K562 (cell line): ENCODE data around the gene MDP1. TPM values are rescaled to one million over a fixed set of nuclear protein-coding genes. Genes with fewer than 3 reads are reported as not detected.

Source experiments
- ATAC-seq: fragments of 200-7000 bp; cut with Tn5 transposase; 3 replicates; pipeline ENCODE4 v1.9.1; 2020; ENCODE audit warnings: moderate library complexity
- BruUV-seq: library from RNA; stranded (reverse); fragments of 400-500 nt; replicated peaks from 2 replicates; lab custom pipeline; 2021; lab: Mats Ljungman, UMichigan
- CTCF ChIA-PET: fragments of 300-600 bp; formaldehyde crosslinking; extraction: SDS; loops from one replicate; lab custom pipeline; 2021; ENCODE audit warnings: low intra/inter-chr PET ratio; lab: Yijun Ruan, JAX
- POLR2A ChIA-PET: fragments of 300-600, 350-650 bp; sonication (Branson Sonifier 250); formaldehyde crosslinking; extraction: SDS; loops from one replicate; lab custom pipeline; 2021; ENCODE audit warnings: antibody characterized with exemption, inconsistent platforms; lab: Yijun Ruan, JAX
- DNase-seq, 4 experiments: peaks; one replicate each; pipeline versions ENCODE4 v3.0.0 to v3.0.0-alpha.2; 2011 to 2018; ENCODE audit warnings: low spot score in 3 of 4, mixed read lengths in 3 of 4; ENCODE audit errors: extremely low read depth in 1 of 4
- FAIRE-seq: peaks from 2 replicates; lab custom pipeline; 2011; peaks lifted over from hg19 to GRCh38; lab: Jason Lieb, UNC
- H2AFZ ChIP-seq: 2 replicates; pipeline ENCODE4 v1.6.0; 2011; ENCODE audit warnings: low read depth, low read length, control low read depth, inconsistent platforms
- H3K27ac ChIP-seq: fragments of 200-600 bp; 3 replicates; pipeline ENCODE4 v1.8.0; 2011; ENCODE audit warnings: low read depth, mild to moderate bottlenecking, control low read depth, inconsistent platforms, low read length, moderate library complexity, mixed read lengths; ENCODE audit errors: extremely low read depth
- H3K27me3 ChIP-seq, 2 experiments: fragments of 300-600 bp in 1 of 2; 2 replicates in 1 of 2; 3 replicates in 1 of 2; pipeline versions ENCODE4 v1.6.0 to v1.8.0; 2011; ENCODE audit warnings: inconsistent platforms in 2 of 2, low read length in 2 of 2, mild to moderate bottlenecking in 1 of 2, mixed read lengths in 1 of 2, moderate library complexity in 1 of 2; ENCODE audit not compliant: control insufficient read depth in 2 of 2, insufficient read depth in 2 of 2
- H3K36me3 ChIP-seq: fragments of 300-600 bp; 3 replicates; pipeline ENCODE4 v1.8.0; 2011; ENCODE audit warnings: mild to moderate bottlenecking, low read length, inconsistent platforms; ENCODE audit not compliant: control insufficient read depth, insufficient read depth
- H3K4me1 ChIP-seq, 2 experiments: fragments of 200-600 bp in 1 of 2; replicated peaks in 1 of 2; 2 replicates in 1 of 2; 3 replicates in 1 of 2; pipeline versions ENCODE4 v1.5.1 to v1.8.0; 2011; ENCODE audit warnings: inconsistent platforms in 2 of 2, low read length in 2 of 2, mild to moderate bottlenecking in 1 of 2, mixed read lengths in 1 of 2, moderate library complexity in 1 of 2; ENCODE audit not compliant: control insufficient read depth in 2 of 2, insufficient read depth in 2 of 2
- H3K4me2 ChIP-seq: 2 replicates; pipeline ENCODE4 v1.6.1; 2011; ENCODE audit warnings: low read length, control low read depth, inconsistent platforms, mixed read lengths; ENCODE audit not compliant: insufficient read depth
- H3K4me3 ChIP-seq: fragments of 200-600 bp; sonication (generic), shearing (Covaris generic); 2 replicates; pipeline ENCODE4 v1.5.1; 2016; ENCODE audit warnings: control low read depth, inconsistent platforms
- H3K79me2 ChIP-seq: fragments of 200-600 bp; 3 replicates; pipeline ENCODE4 v1.8.0; 2011; ENCODE audit warnings: low read length, inconsistent platforms; ENCODE audit not compliant: control insufficient read depth, insufficient read depth
- H3K9ac ChIP-seq, 2 experiments: 2 replicates each; pipeline versions ENCODE4 v1.6.0 to v1.6.1; 2011; ENCODE audit warnings: low read depth in 2 of 2, low read length in 2 of 2, control low read depth in 1 of 2, inconsistent platforms in 1 of 2, mild to moderate bottlenecking in 1 of 2, mixed read lengths in 1 of 2; ENCODE audit not compliant: insufficient read depth in 1 of 2
- H3K9me1 ChIP-seq: one replicate; pipeline ENCODE4 v1.6.0; 2011; ENCODE audit warnings: inconsistent platforms, mild to moderate bottlenecking, low read length, moderate library complexity; ENCODE audit not compliant: control insufficient read depth, insufficient read depth
- H3K9me3 ChIP-seq: replicated peaks from 2 replicates; pipeline ENCODE4 v1.5.1; 2011; ENCODE audit warnings: low read depth, low read length, inconsistent platforms; ENCODE audit not compliant: control insufficient read depth, insufficient read depth
- H4K20me1 ChIP-seq: replicated peaks from 2 replicates; pipeline ENCODE4 v1.6.1; 2011; ENCODE audit warnings: low read length, inconsistent platforms, mixed read lengths; ENCODE audit not compliant: control insufficient read depth, insufficient read depth
- ARID3B ChIP-seq: fragments of 250-450 bp; sonication (Bioruptor Pico); IDR thresholded peaks from 2 replicates; pipeline ENCODE4 v1.4.0; 2020; ENCODE audit warnings: borderline replicate concordance
- ARNT ChIP-seq, 2 experiments: fragments of 450-650 bp; IDR thresholded peaks; 2 replicates each; pipeline ENCODE4 v1.6.1; 2016; ENCODE audit warnings: mild to moderate bottlenecking in 1 of 2
- FOXO4 ChIP-seq: fragments of 450-650 bp; formaldehyde crosslinking; IDR thresholded peaks from 2 replicates; pipeline ENCODE4 v1.4.0; 2020; ENCODE audit warnings: mild to moderate bottlenecking, moderate library complexity
- GABPB1 ChIP-seq: sonication (generic); formaldehyde crosslinking; IDR thresholded peaks from 2 replicates; pipeline ENCODE4 v1.8.0; 2022; ENCODE audit warnings: mild to moderate bottlenecking, missing genetic modification reagents
- GTF2E2 ChIP-seq: fragments of 200-800 bp; sonication (Bioruptor generic); IDR thresholded peaks from 2 replicates; pipeline ENCODE4 v1.6.1; 2016; ENCODE audit warnings: missing genetic modification characterization, missing compliant biosample characterization
- HDAC8 ChIP-seq: fragments of 450-650 bp; IDR thresholded peaks from 2 replicates; pipeline ENCODE4 v1.6.1; 2016; ENCODE audit warnings: mild to moderate bottlenecking, missing genetic modification characterization, moderate library complexity, missing compliant biosample characterization
- MAFK ChIP-seq: IDR thresholded peaks from 2 replicates; pipeline ENCODE4 v1.6.1; 2011; ENCODE audit warnings: low read length, improper control_type of control experiment
- MLX ChIP-seq, 2 experiments: fragments of 450-650 bp in 1 of 2; sonication (generic) in 1 of 2; formaldehyde crosslinking; conservative IDR thresholded peaks; 2 replicates each; pipeline versions ENCODE4 v1.4.0 to v1.8.1; 2020 to 2022; ENCODE audit warnings: mild to moderate bottlenecking in 1 of 2, missing genetic modification reagents in 1 of 2
- NR4A1 ChIP-seq, 2 experiments: fragments of 250-450 bp in 1 of 2; fragments of 450-650 bp in 1 of 2; sonication (Bioruptor Pico) in 1 of 2; IDR thresholded peaks; 2 replicates each; pipeline versions ENCODE4 v1.4.0 to v1.6.1; 2016 to 2020; ENCODE audit warnings: mild to moderate bottlenecking in 2 of 2, missing compliant biosample characterization in 1 of 2, missing genetic modification characterization in 1 of 2, moderate library complexity in 1 of 2
- RBM22 ChIP-seq: fragments of 200-400 bp; formaldehyde crosslinking; IDR thresholded peaks from 2 replicates; pipeline ENCODE4 v1.6.1; 2018; ENCODE audit warnings: low read length, low read depth; ENCODE audit not compliant: poor library complexity, severe bottlenecking
- TCFL5 ChIP-seq: fragments of 250-450 bp; sonication (Bioruptor Pico); conservative IDR thresholded peaks from 2 replicates; pipeline ENCODE4 v1.6.1; 2021; ENCODE audit warnings: mild to moderate bottlenecking, moderate library complexity, matching md5 sums
- THAP7 ChIP-seq: fragments of 250-450 bp; sonication (Bioruptor Pico); IDR thresholded peaks from 2 replicates; pipeline ENCODE4 v1.5.0; 2021
- ZBTB2 ChIP-seq: fragments of 450-650 bp; IDR thresholded peaks from 2 replicates; pipeline ENCODE4 v1.6.1; 2016; ENCODE audit warnings: antibody characterized with exemption
- ZNF133 ChIP-seq: fragments of 250-450 bp; sonication (Bioruptor Pico); IDR thresholded peaks from 2 replicates; pipeline ENCODE4 v1.4.0; 2020; ENCODE audit warnings: mild to moderate bottlenecking
- ZNF3 ChIP-seq: fragments of 250-450 bp; sonication (Bioruptor Pico); IDR thresholded peaks from 2 replicates; pipeline ENCODE4 v1.5.0; 2021; ENCODE audit warnings: mild to moderate bottlenecking, moderate library complexity
- ZNF316 ChIP-seq: fragments of 450-650 bp; IDR thresholded peaks from 2 replicates; pipeline ENCODE4 v1.6.1; 2016
- ZNF354B ChIP-seq: fragments of 250-450 bp; sonication (Bioruptor Pico); IDR thresholded peaks from 2 replicates; pipeline ENCODE4 v1.4.0; 2020
- ZNF431 ChIP-seq: sonication (generic); formaldehyde crosslinking; IDR thresholded peaks from 2 replicates; pipeline ENCODE4 v1.8.0; 2022; ENCODE audit warnings: mild to moderate bottlenecking, missing genetic modification reagents
- WGBS: fragments of 100-300 bp; shearing (Covaris generic); methylation state at CpG from one replicate; pipeline ENCODE4 v1.1.6; 2016; ENCODE audit warnings: low coverage, mixed read lengths; ENCODE audit not compliant: insufficient coverage; ENCODE audit errors: missing lambda C conversion rate; 5-methylcytosine and 5-hydroxymethylcytosine counted together
- in situ Hi-C: fragments of 300-500 bp; cut with MboI; formaldehyde crosslinking; loops from 4 replicates; pipeline ENCODE4 v1.15.0; 2018; ENCODE audit warnings: inconsistent platforms, mixed read lengths
- intact Hi-C: fragments of 100-400 bp; cut with micrococcal nuclease; formaldehyde crosslinking; loops from 2 replicates; pipeline ENCODE4 v1.14.2; 2022
- polyA plus RNA-seq, 8 experiments: library from polyadenylated mRNA; depleted of rRNA in 4 of 8; stranded (reverse) in 5 of 8; unstranded in 3 of 8; fragments of >200 nt; fragmentation: Nextera tagmentation in 2 of 8; fragmentation: Illumina TruSeq in 1 of 8; extraction: Ambion mirVana in 2 of 8; extraction: Trizol in 1 of 8; gene quantifications; 2 replicates each; pipeline versions ENCODE4 v1.2.1 to v1.2.3, GENCODE V29; 2011 to 2014; ENCODE audit warnings: inconsistent platforms in 1 of 8, missing spikeins in 1 of 8
- total RNA-seq, 7 experiments: library from RNA; depleted of rRNA in 6 of 7; stranded (reverse); fragments of >200 nt in 6 of 7; fragmentation: Illumina TruSeq in 2 of 7; extraction: Trizol in 2 of 7; gene quantifications; 2 replicates each; pipeline versions ENCODE4 v1.2.1 to v1.2.3, GENCODE V29; 2011 to 2021; ENCODE audit warnings: low replicate concordance in 1 of 7

Gene MDP1
- total and polyA plus RNA-seq, 9 of the 15 experiments (the other 6 are each of a cell fraction or from before 2014, with no cell fraction given) = 2.7 to 29.6 (median 11.0) TPM

- peaks cover 75% of the 10 kb centered on the region; the same call in 2 of the 3 replicates for H3K36me3 ChIP-seq
- intact Hi-C loops (no loop called here), in situ Hi-C loops (no loop called here)
- no peak overlapping the region for H3K9ac ChIP-seq
- CTCF ChIA-PET = no interaction called here
- WGBS = 87% methylated on average over 8 of the region's 11 CpGs
- POLR2A ChIA-PET = interaction anchor here (0.9 to 1.5 kb wide), 2 partner anchors 10 to 11 kb away, joined by 3 to 5 read pairs; partner anchors contain the start of gene TM9SF1
- no peaks in the 10 kb centered on the region for H3K27me3 ChIP-seq
- ATAC-seq (no peak), FAIRE-seq (no peak), DNase-seq (no peak)
- peaks cover 3% of the 10 kb centered on the region for H3K9me1 ChIP-seq
- no peaks in the 10 kb centered on the region for H3K9me3 ChIP-seq
- H4K20me1 ChIP-seq = peaks cover 9% of the 10 kb centered on the region; the same call in 1 of the 2 replicates
- H3K4me3 ChIP-seq = no peak overlapping the region
- peaks cover 18% of the 10 kb centered on the region for H3K79me2 ChIP-seq
- H3K27ac ChIP-seq = no peak overlapping the region
- BruUV-seq = no TSS peak
- TF ChIP-seq NR4A1 (CRISPR knock-in tag; IDR thresholded peaks at IDR 0.05) (no peak), NR4A1 (tag; IDR thresholded peaks at IDR 0.05) (no peak), ZNF431 (CRISPR knock-in tag) (no peak), ZNF133 (CRISPR knock-in tag) (no peak), GTF2E2 (tag) (no peak), ZNF354B (no peak), TCFL5 (CRISPR knock-in tag) (no peak), MAFK (no peak), HDAC8 (tag) (no peak), ARID3B (CRISPR knock-in tag) (no peak), RBM22 (no peak), FOXO4 (no peak), ARNT (IDR thresholded peaks at IDR 0.05) (no peak), GABPB1 (CRISPR knock-in tag) (no peak), THAP7 (CRISPR knock-in tag) (no peak), ZNF3 (CRISPR knock-in tag) (no peak), ZNF316 (no peak), MLX (CRISPR knock-in tag; conservative IDR thresholded peaks at IDR 0.05) (no peak), ZBTB2 (no peak)
- no peak overlapping the region for H2AFZ ChIP-seq
- peaks cover 0 to 21% of the 10 kb centered on the region in 2 experiments; a peak in 3 of 5 replicates for H3K4me1 ChIP-seq
- no peak overlapping the region for H3K4me2 ChIP-seq
Observed at GRCh38 chr14:24185741-24186140, 30.1 kb downstream of the MDP1 start.
